ENCODE results near the gene MAPK11.

The MAPK11 gene

GRCh38 chr22:50220603-50221409, 49.4 kb downstream of the MAPK11 start:
- DNase-seq, result no peak

DNA sequence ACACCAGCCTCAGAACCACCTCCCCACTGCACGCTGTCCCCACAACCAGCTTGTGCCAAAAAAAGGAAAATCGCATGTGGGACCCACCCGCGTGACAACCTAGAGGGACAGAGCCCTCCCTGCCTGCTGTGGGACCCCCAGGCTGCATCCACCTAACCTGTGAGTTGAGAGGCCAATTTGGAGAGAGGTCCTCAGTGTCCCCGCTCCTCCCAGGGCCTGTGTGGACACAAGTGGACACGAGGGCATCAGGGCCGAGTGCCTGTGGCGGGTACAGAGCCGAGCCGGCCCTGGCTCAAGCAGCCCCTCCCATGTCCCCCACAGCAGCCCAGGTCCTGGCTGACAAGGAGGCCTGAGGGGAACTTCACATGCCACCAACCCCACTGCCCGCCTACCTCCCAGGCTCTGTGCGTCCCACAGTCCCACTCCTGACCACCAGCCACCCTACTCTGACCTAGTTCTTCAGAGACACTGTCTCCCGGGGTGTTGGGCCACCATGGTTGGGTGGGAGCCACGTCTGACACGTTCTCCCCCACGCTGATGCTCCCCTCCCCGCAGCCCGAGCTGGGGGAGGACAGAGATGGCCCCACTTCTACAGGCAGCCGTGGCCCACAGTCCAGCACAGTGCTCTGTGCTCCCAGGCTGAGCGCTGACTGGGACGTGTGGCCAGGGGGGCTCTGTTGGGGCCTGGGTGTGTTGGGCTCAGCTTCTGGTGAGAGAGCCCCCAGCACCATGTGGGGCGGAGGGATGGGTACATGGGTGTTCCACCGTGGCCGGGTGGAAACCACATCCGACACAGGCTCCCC, 50.2 kb downstream of the MAPK11 start:
- DNase-seq, result no peak

GRCh38 chr22:50218996-50219727, 51.0 kb downstream of the MAPK11 start:
- DNase-seq, result no peak

- DNase-seq, result no peak
These were observed 51.8 kb downstream of the MAPK11 start for GRCh38 chr22:50218153-50218995.

- no peak for DNase-seq
These were observed 52.5 kb downstream of the MAPK11 start for GRCh38 chr22:50217543-50218152.

- DNase-seq, result no peak
These were observed 53.3 kb downstream of the MAPK11 start for GRCh38 chr22:50216684-50217520.

DNA sequence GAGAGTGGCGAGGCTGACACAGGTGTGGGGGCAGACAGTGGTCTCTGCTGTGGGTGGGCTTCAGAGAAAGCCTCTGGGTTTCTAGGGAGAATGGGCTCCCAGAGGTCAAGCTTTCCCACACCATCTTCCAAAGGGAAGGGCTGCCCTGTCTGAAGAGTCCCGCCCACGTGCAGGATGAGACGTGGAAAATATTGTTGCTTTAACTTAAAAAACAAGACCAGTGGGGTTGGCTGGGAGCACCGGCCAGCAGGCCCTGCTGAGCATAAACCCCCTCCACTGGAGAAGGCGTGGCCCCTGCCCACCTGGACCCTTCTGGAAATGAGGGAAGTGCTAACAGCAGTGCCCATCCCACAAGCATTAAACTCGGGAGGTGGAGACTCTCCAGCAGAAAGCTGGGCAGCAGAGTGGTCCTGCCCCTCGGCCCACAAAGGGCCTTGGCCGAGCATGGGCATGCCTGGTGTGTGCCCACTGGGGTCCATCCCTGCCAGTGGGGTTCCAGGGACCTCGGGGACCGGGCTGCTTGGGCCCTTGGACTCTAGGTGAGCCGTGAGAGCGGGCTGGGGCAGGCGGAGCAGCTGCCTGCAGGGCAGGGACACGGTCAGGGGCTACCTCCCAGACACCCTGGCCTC, 54.0 kb downstream of the MAPK11 start:
- DNase-seq, result no peak

GRCh38 chr22:50215297-50216054, 54.7 kb downstream of the MAPK11 start:
- DNase-seq, result no peak

All from effector CD8-positive, alpha-beta T cell (primary cell).